Measurements from ENCODE around the gene SLC7A11.

Gene SLC7A11

GRCh38 chr4:138205531-138206233 is 36.5 kb downstream of the SLC7A11 start:
- no peaks in the 10 kb centered on the region for H3K9me3 ChIP-seq (ENCODE audit: control insufficient read depth, low read depth, low read length)
- no peaks in the 10 kb centered on the region for H3K36me3 ChIP-seq (ENCODE audit: control insufficient read depth, low read depth, low read length)
- H3K27me3 ChIP-seq (ENCODE audit: control insufficient read depth, insufficient read depth, low read length) = no peaks in the 10 kb centered on the region
- H3K9ac ChIP-seq (ENCODE audit: low read length) = no peak overlapping the region
- no peak overlapping the region for H3K27ac ChIP-seq (ENCODE audit: low read length)
- H3K4me3 ChIP-seq (ENCODE audit: low read length) = no peak overlapping the region
- no peaks in the 10 kb centered on the region for H3K4me1 ChIP-seq (ENCODE audit: control insufficient read depth, low read depth, low read length)

- Histone ChIP-seq H3K4me3 (ENCODE audit: low read length) (no peak overlapping the region), H3K9ac (ENCODE audit: low read length) (no peak overlapping the region), H3K4me1 (ENCODE audit: control insufficient read depth, low read depth, low read length) (peaks cover 1% of the 10 kb centered on the region), H3K27me3 (ENCODE audit: control insufficient read depth, insufficient read depth, low read length) (no peaks in the 10 kb centered on the region), H3K36me3 (ENCODE audit: control insufficient read depth, low read depth, low read length) (no peaks in the 10 kb centered on the region), H3K9me3 (ENCODE audit: control insufficient read depth, low read depth, low read length) (no peaks in the 10 kb centered on the region), H3K27ac (ENCODE audit: low read length) (no peak overlapping the region)
Measured at GRCh38 chr4:138204507-138204906, 37.6 kb downstream of the SLC7A11 start.

GRCh38 chr4:138202686-138203085 is 39.5 kb downstream of the SLC7A11 start:
- H3K9ac ChIP-seq (ENCODE audit: low read length) = no peak overlapping the region
- peaks cover 4% of the 10 kb centered on the region for H3K4me1 ChIP-seq (ENCODE audit: control insufficient read depth, low read depth, low read length)

GRCh38 chr4:138200236-138200590 is 41.9 kb downstream of the SLC7A11 start:
- Histone ChIP-seq H3K27ac (ENCODE audit: low read length) (no peak overlapping the region), H3K4me3 (ENCODE audit: low read length) (no peak overlapping the region), H3K9me3 (ENCODE audit: control insufficient read depth, low read depth, low read length) (no peaks in the 10 kb centered on the region), H3K36me3 (ENCODE audit: control insufficient read depth, low read depth, low read length) (no peaks in the 10 kb centered on the region), H3K4me1 (ENCODE audit: control insufficient read depth, low read depth, low read length) (peaks cover 4% of the 10 kb centered on the region), H3K27me3 (ENCODE audit: control insufficient read depth, insufficient read depth, low read length) (no peaks in the 10 kb centered on the region), H3K9ac (ENCODE audit: low read length) (no peak overlapping the region)

More at GRCh38 chr4:138202686-138203085, 39.5 kb downstream of the SLC7A11 start:
- Histone ChIP-seq H3K27me3 (ENCODE audit: control insufficient read depth, insufficient read depth, low read length) (no peaks in the 10 kb centered on the region), H3K36me3 (ENCODE audit: control insufficient read depth, low read depth, low read length) (no peaks in the 10 kb centered on the region), H3K4me3 (ENCODE audit: low read length) (no peak overlapping the region), H3K27ac (ENCODE audit: low read length) (no peak overlapping the region), H3K9me3 (ENCODE audit: control insufficient read depth, low read depth, low read length) (no peaks in the 10 kb centered on the region)

- Histone ChIP-seq H3K9me3 (ENCODE audit: control insufficient read depth, low read depth, low read length) (no peaks in the 10 kb centered on the region), H3K27me3 (ENCODE audit: control insufficient read depth, insufficient read depth, low read length) (no peaks in the 10 kb centered on the region), H3K4me1 (ENCODE audit: control insufficient read depth, low read depth, low read length) (peaks cover 4% of the 10 kb centered on the region), H3K4me3 (ENCODE audit: low read length) (no peak overlapping the region), H3K27ac (ENCODE audit: low read length) (peak overlapping the region; percentile 7), H3K36me3 (ENCODE audit: control insufficient read depth, low read depth, low read length) (no peaks in the 10 kb centered on the region), H3K9ac (ENCODE audit: low read length) (no peak overlapping the region)
Measured at GRCh38 chr4:138199568-138200235, 42.4 kb downstream of the SLC7A11 start.

- Histone ChIP-seq H3K9ac (ENCODE audit: low read length) (no peak overlapping the region), H3K27me3 (ENCODE audit: control insufficient read depth, insufficient read depth, low read length) (no peaks in the 10 kb centered on the region), H3K9me3 (ENCODE audit: control insufficient read depth, low read depth, low read length) (no peaks in the 10 kb centered on the region), H3K27ac (ENCODE audit: low read length) (no peak overlapping the region), H3K4me1 (ENCODE audit: control insufficient read depth, low read depth, low read length) (peaks cover 4% of the 10 kb centered on the region), H3K4me3 (ENCODE audit: low read length) (no peak overlapping the region), H3K36me3 (ENCODE audit: control insufficient read depth, low read depth, low read length) (no peaks in the 10 kb centered on the region)
Measured at GRCh38 chr4:138196153-138196552, 46.0 kb downstream of the SLC7A11 start.

- H3K27me3 ChIP-seq (ENCODE audit: control insufficient read depth, insufficient read depth, low read length) = no peaks in the 10 kb centered on the region
- H3K27ac ChIP-seq (ENCODE audit: low read length) = no peak overlapping the region
- no peak overlapping the region for H3K9ac ChIP-seq (ENCODE audit: low read length)
- H3K4me1 ChIP-seq (ENCODE audit: control insufficient read depth, low read depth, low read length) = no peaks in the 10 kb centered on the region
- no peak overlapping the region for H3K4me3 ChIP-seq (ENCODE audit: low read length)
- H3K36me3 ChIP-seq (ENCODE audit: control insufficient read depth, low read depth, low read length) = no peaks in the 10 kb centered on the region
- H3K9me3 ChIP-seq (ENCODE audit: control insufficient read depth, low read depth, low read length) = no peaks in the 10 kb centered on the region
Measured at GRCh38 chr4:138193963-138194362, 48.2 kb downstream of the SLC7A11 start.

- H3K27ac ChIP-seq (ENCODE audit: low read length) = no peak overlapping the region
- no peak overlapping the region for H3K9ac ChIP-seq (ENCODE audit: low read length)
- H3K9me3 ChIP-seq (ENCODE audit: control insufficient read depth, low read depth, low read length) = no peaks in the 10 kb centered on the region
- H3K4me1 ChIP-seq (ENCODE audit: control insufficient read depth, low read depth, low read length) = no peaks in the 10 kb centered on the region
- no peaks in the 10 kb centered on the region for H3K27me3 ChIP-seq (ENCODE audit: control insufficient read depth, insufficient read depth, low read length)
- no peaks in the 10 kb centered on the region for H3K36me3 ChIP-seq (ENCODE audit: control insufficient read depth, low read depth, low read length)
- no peak overlapping the region for H3K4me3 ChIP-seq (ENCODE audit: low read length)
Measured at GRCh38 chr4:138192113-138192512, 50.0 kb downstream of the SLC7A11 start.

GRCh38 chr4:138190452-138190858 is 51.7 kb downstream of the SLC7A11 start:
- Histone ChIP-seq H3K36me3 (ENCODE audit: control insufficient read depth, low read depth, low read length) (no peaks in the 10 kb centered on the region), H3K27ac (ENCODE audit: low read length) (no peak overlapping the region), H3K4me3 (ENCODE audit: low read length) (no peak overlapping the region), H3K27me3 (ENCODE audit: control insufficient read depth, insufficient read depth, low read length) (no peaks in the 10 kb centered on the region), H3K9me3 (ENCODE audit: control insufficient read depth, low read depth, low read length) (no peaks in the 10 kb centered on the region), H3K9ac (ENCODE audit: low read length) (no peak overlapping the region), H3K4me1 (ENCODE audit: control insufficient read depth, low read depth, low read length) (peaks cover 4% of the 10 kb centered on the region)

- Histone ChIP-seq H3K27ac (ENCODE audit: low read length) (no peak overlapping the region), H3K4me3 (ENCODE audit: low read length) (no peak overlapping the region), H3K36me3 (ENCODE audit: control insufficient read depth, low read depth, low read length) (no peaks in the 10 kb centered on the region), H3K27me3 (ENCODE audit: control insufficient read depth, insufficient read depth, low read length) (no peaks in the 10 kb centered on the region), H3K9me3 (ENCODE audit: control insufficient read depth, low read depth, low read length) (no peaks in the 10 kb centered on the region), H3K9ac (ENCODE audit: low read length) (no peak overlapping the region), H3K4me1 (ENCODE audit: control insufficient read depth, low read depth, low read length) (peaks cover 4% of the 10 kb centered on the region)
Measured at GRCh38 chr4:138189206-138189605, 52.9 kb downstream of the SLC7A11 start.

GRCh38 chr4:138188406-138189084 is 53.6 kb downstream of the SLC7A11 start:
- Histone ChIP-seq H3K9ac (ENCODE audit: low read length) (no peak overlapping the region), H3K27ac (ENCODE audit: low read length) (no peak overlapping the region), H3K36me3 (ENCODE audit: control insufficient read depth, low read depth, low read length) (no peaks in the 10 kb centered on the region), H3K4me3 (ENCODE audit: low read length) (no peak overlapping the region), H3K9me3 (ENCODE audit: control insufficient read depth, low read depth, low read length) (no peaks in the 10 kb centered on the region), H3K27me3 (ENCODE audit: control insufficient read depth, insufficient read depth, low read length) (no peaks in the 10 kb centered on the region), H3K4me1 (ENCODE audit: control insufficient read depth, low read depth, low read length) (peaks cover 4% of the 10 kb centered on the region)

All from iPS-18a (cell line).